Measurements from ENCODE around the gene CROCC2.

Gene CROCC2

GRCh38 chr2:240992572-240993291, 86.6 kb downstream of the CROCC2 start:
- TF ChIP-seq, protein P1, sequence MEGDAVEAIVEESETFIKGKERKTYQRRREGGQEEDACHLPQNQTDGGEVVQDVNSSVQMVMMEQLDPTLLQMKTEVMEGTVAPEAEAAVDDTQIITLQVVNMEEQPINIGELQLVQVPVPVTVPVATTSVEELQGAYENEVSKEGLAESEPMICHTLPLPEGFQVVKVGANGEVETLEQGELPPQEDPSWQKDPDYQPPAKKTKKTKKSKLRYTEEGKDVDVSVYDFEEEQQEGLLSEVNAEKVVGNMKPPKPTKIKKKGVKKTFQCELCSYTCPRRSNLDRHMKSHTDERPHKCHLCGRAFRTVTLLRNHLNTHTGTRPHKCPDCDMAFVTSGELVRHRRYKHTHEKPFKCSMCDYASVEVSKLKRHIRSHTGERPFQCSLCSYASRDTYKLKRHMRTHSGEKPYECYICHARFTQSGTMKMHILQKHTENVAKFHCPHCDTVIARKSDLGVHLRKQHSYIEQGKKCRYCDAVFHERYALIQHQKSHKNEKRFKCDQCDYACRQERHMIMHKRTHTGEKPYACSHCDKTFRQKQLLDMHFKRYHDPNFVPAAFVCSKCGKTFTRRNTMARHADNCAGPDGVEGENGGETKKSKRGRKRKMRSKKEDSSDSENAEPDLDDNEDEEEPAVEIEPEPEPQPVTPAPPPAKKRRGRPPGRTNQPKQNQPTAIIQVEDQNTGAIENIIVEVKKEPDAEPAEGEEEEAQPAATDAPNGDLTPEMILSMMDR (IDR thresholded peaks at IDR 0.05; ENCODE audit: borderline replicate concordance, control extremely low read depth, extremely low read depth, insufficient read depth, missing control alignments) = no peak
- DNase-seq (ENCODE audit: low spot score) = no peak
- in situ Hi-C loops (cut with MboI; ENCODE audit: low sequenced_read_pairs, unreplicated experiment) = no loop called here

DNA sequence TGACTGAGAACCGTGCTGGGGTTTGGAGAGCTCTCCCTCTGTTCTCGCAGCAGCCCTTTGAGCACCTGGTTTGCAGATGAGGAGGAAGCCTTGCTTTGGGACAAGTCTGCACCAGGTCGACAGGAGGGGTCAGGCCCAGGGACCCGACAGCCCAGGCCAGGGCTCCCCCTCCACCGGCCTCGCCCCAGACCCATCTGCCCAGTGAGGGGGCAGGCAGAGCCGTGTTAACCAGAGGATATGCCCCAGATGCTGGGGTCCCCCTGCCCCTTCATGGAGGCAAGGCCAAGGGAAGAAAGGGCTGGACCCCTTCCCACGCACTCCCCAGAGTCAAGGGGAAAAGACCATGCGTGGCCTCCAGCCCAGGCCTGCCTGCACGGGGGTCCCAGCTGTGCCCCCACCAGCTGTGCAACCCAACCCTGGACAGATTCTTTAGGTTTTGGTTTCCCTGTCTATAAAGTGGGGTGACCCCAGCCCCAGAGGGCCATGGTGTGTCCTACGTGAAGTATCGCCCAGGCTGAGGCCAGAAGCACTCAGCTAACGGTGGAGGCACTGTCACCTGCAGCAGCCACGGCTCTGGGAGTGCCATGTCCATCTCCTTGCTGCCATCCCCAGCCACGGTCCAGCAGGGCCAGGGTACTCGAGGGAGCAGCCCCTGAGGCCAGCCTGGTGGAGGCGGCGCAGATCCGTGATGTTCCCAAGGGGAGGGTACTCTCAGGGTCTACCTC, 87.5 kb downstream of the CROCC2 start:
- in situ Hi-C loops (cut with MboI; ENCODE audit: low sequenced_read_pairs, unreplicated experiment) = no loop called here
- DNase-seq (ENCODE audit: low spot score) = no peak

DNA sequence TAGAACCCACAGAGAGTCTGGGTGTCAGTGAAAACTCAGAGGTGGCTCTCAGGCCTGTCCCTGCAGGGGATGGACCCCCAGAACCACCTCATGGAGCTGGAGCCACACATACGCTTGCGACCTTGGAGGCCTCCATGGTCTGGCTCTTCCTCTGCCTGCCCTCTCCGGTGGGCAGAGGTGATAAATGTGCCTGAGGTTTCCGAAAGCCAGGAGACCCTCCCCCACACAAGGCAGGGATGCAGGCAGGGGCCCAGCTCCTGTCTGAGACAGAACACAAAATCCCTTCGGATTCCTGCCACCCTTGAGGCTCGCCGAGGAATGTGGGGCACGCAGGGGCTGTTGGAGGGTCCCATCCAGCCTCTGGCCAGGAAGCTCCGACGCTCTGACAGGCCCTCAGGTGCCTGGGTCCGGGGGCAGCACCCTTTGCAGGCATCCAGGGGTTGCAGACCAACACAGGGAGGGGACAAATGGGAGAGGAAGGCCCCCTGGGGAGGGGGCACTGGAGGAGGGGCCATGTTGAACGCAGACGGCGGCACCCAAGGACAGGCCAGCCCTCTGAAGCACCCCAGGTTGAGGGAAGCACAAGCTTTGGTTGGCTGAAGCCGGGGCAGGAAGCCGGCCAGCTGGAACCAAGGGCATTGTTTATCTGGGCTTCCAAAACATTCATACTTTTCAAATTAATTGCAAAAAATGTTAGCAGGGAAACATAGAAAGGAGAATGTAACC, 88.2 kb downstream of the CROCC2 start:
- DNase-seq (ENCODE audit: low spot score) = no peak
- TF ChIP-seq, protein P1 (IDR thresholded peaks at IDR 0.05; ENCODE audit: borderline replicate concordance, control extremely low read depth, extremely low read depth, insufficient read depth, missing control alignments) = no peak
- in situ Hi-C loops (cut with MboI; ENCODE audit: low sequenced_read_pairs, unreplicated experiment) = no loop called here

More for the DNA sequence above, 87.5 kb downstream of the CROCC2 start:
- TF ChIP-seq, protein P1 (IDR thresholded peaks at IDR 0.05; ENCODE audit: borderline replicate concordance, control extremely low read depth, extremely low read depth, insufficient read depth, missing control alignments) = no peak

DNA sequence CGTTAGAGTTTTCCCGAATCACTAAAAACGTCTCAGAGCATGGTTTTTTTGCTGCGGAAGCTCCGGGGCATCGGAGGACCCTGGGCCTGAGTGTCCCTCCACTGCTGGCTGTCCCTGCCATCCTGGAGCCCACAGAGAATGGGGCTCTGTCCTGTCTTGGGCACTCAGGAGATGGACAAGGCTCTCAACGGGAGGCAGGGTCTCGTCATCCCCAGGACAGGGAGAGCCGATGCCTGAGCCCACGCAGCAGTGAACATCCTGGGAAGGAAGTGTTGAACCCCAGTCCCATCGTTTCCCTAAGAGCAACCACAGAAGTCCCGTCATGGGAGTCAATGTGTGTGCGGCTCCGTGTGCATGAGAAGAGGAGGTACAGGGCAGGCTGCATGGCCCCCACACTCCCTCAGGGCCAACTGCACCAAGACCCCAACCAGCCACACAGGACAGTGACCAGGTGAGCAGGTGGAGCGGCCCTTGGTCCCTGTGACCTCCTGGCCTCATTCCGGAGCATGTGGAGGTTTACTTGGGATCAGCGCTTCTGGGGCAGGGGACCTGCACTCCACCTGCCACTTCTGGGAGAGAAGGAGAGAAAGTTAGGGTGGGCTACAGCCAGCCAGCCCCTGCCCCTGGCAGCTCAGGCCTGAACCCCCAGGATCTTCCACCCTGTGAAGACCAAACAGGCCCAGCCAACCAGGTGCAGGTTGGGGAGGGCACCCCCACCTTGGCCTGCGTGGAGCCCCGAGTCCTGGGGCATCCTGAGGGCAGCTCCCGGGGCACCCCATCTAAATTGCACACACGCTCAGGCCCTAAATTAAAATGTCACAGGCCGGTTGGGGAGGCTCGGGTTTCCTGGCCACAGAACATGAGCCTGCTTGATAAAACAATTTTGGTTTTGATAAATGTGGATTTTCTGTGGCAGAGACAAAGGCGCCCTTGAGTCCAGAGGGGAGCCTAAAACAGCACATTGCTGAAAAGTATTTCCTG, 89.2 kb downstream of the CROCC2 start:
- no peak for DNase-seq (ENCODE audit: low spot score)
- TF ChIP-seq, protein P1 (IDR thresholded peaks at IDR 0.05; ENCODE audit: borderline replicate concordance, control extremely low read depth, extremely low read depth, insufficient read depth, missing control alignments) = no peak
- in situ Hi-C loops (cut with MboI; ENCODE audit: low sequenced_read_pairs, unreplicated experiment) = no loop called here

GRCh38 chr2:240996161-240996833, 90.2 kb downstream of the CROCC2 start:
- TF ChIP-seq, protein P1 (IDR thresholded peaks at IDR 0.05; ENCODE audit: borderline replicate concordance, control extremely low read depth, extremely low read depth, insufficient read depth, missing control alignments) = no peak
- in situ Hi-C loops (cut with MboI; ENCODE audit: low sequenced_read_pairs, unreplicated experiment) = no loop called here
- no peak for DNase-seq (ENCODE audit: low spot score)
